ENCODE data around the gene HMCN2. TPM values are rescaled to one million over a fixed set of nuclear protein-coding genes. Genes with fewer than 3 reads are reported as not detected.
"Not testable (repeated sequence)": the region's sequence is repeated elsewhere in the genome, so short reads cannot be mapped to it uniquely, and the experiment has no call there.

HMCN2 gene
- polyA plus RNA-seq, 1 donor = 12.3 TPM

- no peak for DNase-seq (ENCODE audit: low read depth)
Observed at GRCh38 chr9:130328349-130328801, 62.8 kb downstream of the HMCN2 start.

- DNase-seq (ENCODE audit: low read depth) = no peak
Observed at GRCh38 chr9:130329061-130329460, 63.5 kb downstream of the HMCN2 start.

GRCh38 chr9:130330202-130330862 is 64.8 kb downstream of the HMCN2 start:
- no peak for DNase-seq (ENCODE audit: low read depth)

DNA sequence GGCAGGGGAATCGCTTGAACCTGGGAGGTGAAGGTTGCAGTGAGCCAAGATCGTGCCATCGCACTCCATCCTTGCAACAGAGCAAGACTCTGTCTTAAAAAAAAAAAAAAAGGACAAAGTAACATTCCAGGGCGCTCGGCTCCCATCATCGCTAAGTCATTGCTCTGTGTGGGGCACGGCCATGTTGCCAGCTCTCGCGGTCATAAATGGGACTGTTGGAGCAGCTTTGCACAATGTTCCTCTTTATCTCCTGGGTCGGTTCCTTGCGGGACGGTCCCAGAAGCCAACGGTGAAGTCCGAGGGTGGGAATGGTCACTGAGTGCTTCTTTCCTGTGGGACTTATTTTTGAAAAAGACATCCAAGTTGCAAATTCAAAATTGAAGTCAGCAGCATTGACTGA is 65.5 kb downstream of the HMCN2 start:
- no peak for DNase-seq (ENCODE audit: low read depth)

GRCh38 chr9:130331573-130331972 is 66.0 kb downstream of the HMCN2 start:
- peak; percentile 85 for DNase-seq (ENCODE audit: low read depth)

DNA sequence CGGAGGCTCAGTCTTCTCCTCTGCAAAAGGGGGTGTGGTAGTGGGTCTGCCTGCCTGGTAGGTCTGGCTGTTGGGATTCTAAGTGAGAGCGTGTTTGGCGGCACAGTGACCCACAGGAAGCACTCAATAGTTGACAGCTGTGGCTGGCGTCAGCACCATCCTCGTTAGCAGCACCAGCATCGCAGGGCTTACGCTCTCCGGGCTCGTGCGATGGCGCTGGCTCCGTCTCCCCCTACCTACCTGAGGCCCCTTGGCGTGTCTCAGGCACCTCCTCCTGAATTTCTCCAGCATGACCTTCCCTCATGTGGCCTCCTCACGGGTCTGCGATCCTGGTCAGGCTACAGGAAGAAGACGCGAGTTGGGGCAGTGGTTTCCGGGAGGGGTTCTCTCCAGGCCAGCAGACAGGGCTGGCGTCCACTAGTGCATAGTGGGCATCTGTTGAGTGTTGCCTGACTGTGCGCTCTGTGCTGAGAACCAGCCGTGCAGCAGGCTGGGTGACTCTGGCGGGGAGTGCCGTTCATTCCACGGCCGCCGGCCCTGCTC is 66.9 kb downstream of the HMCN2 start:
- DNase-seq (ENCODE audit: low read depth) = no peak

DNA sequence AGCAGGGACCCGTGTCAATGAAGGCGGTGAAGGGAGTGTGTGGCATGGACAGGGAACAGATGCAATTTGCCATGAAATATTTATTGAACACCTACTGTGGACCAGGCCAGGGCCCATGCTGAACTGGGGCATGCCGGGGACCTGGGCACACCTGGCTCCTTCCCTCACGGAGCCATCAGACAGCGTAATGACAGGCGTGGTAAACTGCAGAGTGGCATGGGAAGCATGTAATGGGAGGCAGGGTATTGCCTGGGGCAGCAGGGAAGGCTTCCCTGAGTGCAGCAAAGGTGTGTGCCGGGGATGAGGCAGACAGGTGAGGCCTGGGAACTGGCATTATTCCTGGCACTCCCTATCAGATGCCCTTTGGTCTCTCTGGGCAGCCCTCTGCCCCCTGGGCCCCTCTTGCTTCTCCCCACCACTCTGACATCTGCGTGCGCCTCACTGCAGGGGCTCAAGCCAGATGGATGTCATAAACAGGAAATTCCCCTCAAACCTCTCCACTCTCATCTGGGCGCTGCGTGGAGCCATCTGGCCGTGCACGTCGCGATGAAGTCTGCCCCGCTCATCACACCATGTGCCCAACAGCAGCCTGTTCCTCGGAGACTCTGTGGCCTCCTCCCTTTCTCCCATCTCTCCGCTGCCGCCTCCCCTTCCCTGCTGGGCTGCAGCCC is 67.6 kb downstream of the HMCN2 start:
- DNase-seq (ENCODE audit: low read depth) = no peak

DNA sequence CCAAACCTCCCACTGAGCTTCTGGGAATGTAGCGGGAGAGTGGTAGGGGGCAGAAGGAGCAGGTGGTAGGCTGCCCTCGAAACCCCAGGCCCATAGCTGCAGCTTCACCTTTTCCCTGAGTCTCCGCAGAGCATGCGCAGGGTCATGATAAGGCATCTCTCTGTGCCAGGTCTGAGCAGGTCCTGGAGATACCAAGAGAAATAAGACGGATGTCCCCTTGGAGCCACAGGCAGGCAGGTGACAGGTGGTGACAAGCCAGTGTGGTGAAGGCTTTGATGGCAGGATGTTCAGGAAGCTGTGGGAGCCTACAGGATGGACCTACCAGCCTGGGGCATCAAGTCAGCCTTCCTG is 68.1 kb downstream of the HMCN2 start:
- no peak for DNase-seq (ENCODE audit: low read depth)

DNA sequence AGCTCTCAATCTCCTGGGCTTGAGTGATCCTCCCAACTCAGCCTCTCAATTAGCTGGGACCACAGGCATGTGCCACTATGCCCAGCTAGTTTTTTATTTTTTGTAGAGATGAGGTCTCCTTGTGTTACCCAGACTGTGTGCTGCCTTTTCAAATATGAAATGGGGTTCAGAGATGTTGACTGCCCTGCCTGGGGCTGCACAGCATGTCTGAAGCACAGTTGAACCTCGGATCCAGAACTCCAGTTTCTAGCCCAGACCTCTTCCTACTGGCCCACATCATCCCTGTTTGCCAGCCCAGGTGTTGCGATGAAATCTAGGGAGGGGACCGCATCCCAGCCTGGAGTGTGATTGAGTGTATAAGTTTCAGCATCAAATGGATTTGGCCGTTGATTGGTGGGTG is 69.4 kb downstream of the HMCN2 start:
- no peak for DNase-seq (ENCODE audit: low read depth)

GRCh38 chr9:130336027-130336610 is 70.6 kb downstream of the HMCN2 start:
- DNase-seq (ENCODE audit: low read depth) = no peak

DNA sequence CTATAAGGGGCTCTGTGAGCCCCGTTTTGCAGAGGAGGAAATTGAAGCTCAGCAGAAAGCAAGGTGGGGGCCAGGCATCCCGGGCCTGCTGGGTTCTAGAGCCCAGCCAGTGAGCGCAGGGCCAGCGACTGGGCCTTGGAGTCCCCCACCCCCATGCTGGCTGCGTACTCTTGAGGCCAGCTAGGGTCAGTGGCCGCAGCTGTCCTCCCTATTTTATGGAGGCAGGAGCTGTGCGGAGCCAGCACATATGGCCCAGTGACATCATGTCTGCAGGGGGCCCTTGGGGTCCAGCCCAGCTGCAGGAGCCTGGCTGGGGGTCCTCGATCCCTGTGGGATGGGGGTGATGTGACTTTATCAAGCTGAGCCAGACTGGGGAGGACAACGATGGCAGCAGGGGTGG is 71.3 kb downstream of the HMCN2 start:
- no peak for DNase-seq (ENCODE audit: low read depth)

DNA sequence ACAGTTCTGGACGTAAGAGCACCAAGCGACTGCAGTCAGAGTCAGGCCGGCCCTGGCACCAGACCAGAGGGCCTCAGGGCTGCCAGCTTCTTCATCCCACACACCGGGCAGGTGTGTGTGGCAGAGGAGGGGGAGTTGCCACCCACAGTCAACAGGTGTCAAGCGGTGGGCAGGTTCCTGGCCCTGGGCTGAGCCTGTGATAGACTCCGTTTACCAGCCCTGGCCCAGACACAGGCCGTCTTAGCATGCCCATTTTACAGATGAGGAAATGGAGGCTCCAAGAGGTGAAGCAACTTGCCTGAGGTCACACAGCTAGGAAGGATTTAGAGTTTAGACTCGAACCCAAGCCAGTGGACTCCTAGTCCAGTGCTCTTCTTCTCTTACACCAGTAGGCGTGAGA is 71.8 kb downstream of the HMCN2 start:
- DNase-seq (ENCODE audit: low read depth) = no peak

DNA sequence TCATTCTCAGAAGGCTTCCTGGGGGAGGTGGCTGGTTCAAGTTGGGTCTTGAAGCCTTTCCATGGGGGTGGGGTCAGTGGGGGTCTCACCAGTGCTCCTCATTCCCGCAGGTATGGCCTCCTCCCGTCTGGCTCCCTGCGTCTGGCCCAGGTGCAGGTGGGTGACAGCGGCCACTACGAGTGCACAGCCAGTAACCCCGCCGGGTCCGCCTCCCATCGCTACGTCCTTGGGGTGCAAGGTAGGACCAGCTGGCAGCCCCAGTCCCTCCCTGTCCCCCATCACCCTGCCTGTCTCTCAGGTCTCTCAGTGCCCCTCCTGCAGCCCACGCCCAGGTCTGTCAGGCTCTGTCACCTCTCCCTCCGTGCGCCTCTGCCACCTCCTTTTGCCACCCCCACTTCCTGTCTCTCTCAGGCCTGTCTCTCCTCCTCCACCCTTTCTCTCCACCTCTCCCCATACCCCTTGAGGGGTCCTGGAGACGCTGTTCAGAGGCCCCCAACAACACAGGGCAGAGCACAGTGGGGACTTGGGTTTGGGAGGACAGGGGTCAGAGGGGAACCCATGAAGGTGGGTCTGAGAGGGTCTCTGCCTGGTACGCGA is 72.3 kb downstream of the HMCN2 start:
- DNase-seq (ENCODE audit: low read depth) = no peak

- DNase-seq (ENCODE audit: low read depth) = not testable (repeated sequence)
Observed at GRCh38 chr9:130338891-130339290, 73.3 kb downstream of the HMCN2 start.

- DNase-seq (ENCODE audit: low read depth) = no peak
Observed at GRCh38 chr9:130339306-130339705, 73.7 kb downstream of the HMCN2 start.

DNA sequence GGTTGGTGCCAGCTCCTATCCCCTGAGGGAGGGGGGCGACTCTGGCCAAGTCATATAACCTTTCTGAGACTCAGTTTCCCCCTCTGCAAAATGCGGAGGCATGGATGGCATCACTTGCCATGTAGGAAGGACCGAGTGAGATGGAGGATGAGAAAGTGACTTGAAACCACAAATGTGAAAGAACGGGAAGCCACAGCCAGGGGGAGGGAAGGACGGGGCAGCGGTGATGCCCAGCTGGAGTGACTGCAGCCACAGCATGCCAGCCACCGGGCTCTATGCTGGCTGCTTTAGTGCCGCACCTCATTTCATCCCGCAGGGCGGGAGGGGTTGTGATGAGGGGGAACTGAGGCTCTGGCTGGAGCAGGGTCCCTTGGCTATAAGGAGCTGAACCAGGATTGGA is 74.5 kb downstream of the HMCN2 start:
- no peak for DNase-seq (ENCODE audit: low read depth)

DNA sequence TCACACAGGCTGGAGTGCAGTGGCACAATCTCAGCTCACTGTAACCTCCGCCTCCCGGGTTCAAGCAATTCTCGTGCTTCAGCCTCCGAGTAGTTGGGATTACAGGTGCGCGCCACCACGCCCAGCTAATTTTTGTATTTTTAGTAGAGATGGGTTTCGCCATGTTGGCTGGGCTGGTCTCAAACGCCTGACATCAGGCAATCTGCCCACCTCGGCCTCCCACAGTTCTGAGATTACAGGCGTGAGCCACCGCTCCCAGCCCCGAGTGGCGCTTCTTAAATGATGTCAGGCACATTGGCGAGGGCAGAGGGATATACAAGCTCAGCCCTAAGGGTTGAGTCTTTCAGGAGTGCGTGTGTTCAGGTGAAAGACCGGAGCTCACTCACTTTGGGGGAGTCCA is 75.0 kb downstream of the HMCN2 start:
- not testable (repeated sequence) for DNase-seq (ENCODE audit: low read depth)

DNA sequence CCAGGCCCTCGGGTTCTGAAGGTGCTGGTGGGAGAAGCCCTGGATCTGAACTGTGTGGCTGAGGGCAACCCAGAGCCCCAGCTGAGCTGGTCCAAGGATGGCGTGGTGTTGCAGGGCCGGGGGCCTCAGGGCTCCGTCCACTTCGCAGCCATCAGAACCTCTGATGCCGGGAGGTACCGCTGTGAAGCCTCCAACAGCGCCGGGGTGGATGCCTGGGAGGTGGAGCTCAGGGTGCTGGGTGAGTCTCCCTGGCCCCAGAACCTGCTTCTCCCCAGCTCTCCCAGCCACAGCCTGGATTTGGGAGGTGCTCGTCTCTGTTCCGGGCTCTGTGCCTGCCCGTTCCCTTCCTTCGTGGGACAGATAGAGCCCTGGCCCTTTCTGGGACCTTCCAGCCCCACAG is 75.6 kb downstream of the HMCN2 start:
- no peak for DNase-seq (ENCODE audit: low read depth)

DNA sequence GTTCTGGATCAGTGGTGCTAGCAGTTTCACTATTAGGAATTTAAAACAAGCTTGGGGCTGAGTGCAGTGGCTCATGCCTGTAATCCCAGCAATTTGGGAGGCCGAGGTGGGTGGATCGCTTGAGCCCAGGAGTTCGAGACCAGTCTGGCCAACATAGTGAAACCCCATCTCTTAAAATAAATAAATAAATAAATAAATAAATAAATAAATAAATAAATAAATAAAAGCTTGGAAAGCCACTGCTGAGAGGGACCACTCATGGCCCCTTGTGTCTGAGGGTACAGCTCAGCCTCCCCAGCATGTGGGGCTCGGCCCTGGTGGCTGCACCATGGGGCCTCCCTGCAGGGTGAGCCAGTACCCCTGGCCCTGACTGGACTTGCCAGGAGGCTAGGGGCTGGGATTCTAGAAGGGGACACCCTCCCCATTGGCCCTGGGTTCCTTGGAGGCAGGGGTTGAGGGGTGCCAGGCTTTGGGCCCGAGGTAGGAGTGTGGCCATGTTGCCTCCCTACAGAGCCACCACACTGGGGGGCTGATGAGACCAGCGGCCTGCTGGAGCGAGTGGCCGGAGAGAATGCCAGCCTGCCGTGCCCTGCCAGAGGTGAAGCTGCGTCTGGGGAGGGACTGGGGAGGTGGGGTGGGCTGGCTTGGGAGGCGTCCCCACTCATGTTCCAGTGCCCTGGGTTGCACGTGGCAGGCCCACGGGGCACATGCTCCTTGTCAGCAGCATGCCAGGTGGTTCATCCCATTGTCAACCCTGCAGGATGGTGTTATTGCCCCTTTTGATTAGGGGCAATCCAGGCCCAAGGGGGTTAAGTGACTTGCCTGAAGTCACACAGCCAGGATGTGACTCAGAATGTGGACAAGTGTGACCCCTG is 76.5 kb downstream of the HMCN2 start:
- DNase-seq (ENCODE audit: low read depth) = no peak

DNA sequence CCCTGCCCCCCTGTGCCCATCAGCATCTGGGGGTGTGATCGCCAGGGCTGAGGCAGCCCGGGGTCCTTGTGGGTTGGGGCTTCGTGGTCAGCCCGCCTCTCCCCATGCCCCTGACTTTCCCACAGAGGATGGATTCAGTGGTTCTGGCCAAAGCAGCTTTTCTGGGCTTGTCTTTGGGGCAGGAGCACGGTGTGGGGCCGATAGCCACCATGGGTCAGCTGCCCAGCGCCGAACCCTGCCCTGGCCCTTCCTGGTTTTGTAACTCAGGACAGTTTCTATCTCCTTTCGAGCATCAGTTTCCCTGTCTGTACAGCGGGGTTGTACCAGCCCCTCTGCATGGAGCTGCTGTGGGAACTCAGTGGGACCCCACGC is 77.1 kb downstream of the HMCN2 start:
- no peak for DNase-seq (ENCODE audit: low read depth)

DNA sequence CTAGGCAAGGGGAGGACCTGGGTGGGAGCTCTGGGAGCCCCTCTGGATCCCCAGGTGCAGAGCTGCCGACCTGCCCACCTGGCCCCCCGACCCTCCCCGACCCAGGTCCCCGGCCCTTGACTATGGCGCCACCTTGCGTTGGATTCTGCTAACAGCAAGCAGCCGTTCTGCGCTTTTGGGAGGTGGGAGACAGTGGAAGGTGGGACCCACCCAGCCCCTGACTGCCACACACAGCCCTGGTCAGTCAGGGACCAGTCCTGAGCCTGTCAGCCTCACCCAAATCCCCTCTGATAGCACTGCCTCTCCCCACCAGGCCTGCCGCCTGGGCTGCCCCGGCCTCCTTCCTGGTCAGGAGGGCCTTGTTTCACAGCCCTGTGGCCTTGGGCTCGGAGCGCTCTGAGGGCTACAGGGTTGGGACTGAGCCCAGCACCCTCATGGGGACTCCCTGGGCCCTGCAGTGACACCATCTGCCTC is 77.9 kb downstream of the HMCN2 start:
- no peak for DNase-seq (ENCODE audit: low read depth)

- DNase-seq (ENCODE audit: low read depth) = no peak
Observed at GRCh38 chr9:130344366-130344765, 78.8 kb downstream of the HMCN2 start.

Data from forelimb muscle (tissue), 1 donor.